Measurements from ENCODE around the gene NUDT4. TPM values are rescaled to one million over a fixed set of nuclear protein-coding genes. Genes with fewer than 3 reads are reported as not detected.
"Not testable (repeated sequence)": the region's sequence is repeated elsewhere in the genome, so short reads cannot be mapped to it uniquely, and the experiment has no call there.

The NUDT4 gene
- total RNA-seq, 2 experiments from 2014 or later = 77.9 to 85.5 TPM

DNA sequence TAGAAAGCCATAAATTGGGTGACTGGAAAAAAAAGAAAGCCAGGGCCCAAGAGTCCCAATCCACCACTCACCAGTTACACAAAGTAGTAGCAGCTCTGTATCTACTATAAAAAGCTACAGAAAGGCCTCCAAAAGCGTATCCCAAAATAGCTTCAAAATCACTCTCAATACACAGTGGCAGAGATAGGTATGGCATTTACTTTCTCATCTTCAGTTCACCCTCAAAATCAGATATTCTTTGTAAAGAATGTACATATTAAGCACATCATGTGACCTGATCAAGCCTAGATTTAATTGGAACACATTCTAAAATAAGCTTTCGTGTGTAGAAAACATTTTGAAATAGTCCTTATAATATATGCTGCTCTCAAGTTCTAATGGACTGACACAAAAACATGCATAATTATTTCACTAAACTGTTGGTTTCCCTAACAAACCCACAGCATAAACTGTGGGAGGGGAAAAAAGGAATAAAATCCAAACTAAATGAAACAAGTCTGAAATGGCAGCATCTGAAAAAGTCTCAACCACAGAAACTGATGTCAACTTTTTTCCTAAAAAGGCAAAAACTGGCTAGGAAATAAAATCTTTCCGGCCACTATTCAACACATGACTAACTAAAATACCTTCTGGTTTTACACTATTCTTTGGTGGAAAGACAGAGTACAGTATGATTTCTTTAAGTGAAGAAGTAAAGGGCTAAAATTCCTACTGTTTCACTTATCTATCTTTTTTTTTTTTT lies 38.2 kb downstream of the NUDT4 start:
- ChIA-PET CTCF (interaction anchor here (1.9 kb wide), 1 partner anchor 428 kb away, joined by 8 read pairs; no protein-coding TSS in a partner anchor), POLR2A (interaction anchor here (1.3 kb wide), 1 partner anchor 21 kb away, joined by 3 read pairs; no protein-coding TSS in a partner anchor)

DNA sequence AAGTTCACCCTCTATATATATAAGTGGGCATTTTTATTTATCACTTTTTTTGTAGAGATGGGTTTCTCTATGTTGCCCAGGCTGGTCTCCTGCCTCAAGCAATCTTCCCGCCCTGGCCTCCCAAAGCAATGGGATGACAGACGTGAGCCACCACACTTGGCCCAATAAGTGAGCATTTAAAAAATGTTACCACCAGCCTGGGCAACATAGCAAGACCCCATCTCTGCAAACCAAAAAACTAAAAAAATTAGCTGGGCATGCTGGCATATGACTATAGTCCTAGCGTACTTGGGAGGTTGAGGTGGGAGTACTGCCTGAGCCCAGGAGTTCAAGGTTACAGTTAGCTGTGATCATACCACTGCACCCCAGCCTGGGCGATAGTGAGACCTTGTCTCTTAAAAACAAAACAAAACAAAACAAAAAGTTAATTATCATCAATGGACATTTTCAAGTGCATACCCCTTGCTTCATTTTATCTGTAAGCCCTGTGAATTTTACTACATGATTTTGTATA lies 40.3 kb downstream of the NUDT4 start:
- ChIA-PET POLR2A (no interaction called here), CTCF (interaction anchor here (1.2 to 1.3 kb wide), 2 partner anchors 18 to 30 kb away, joined by 3 to 4 read pairs; no protein-coding TSS in a partner anchor)

GRCh38 chr12:93419388-93420034 lies 41.8 kb downstream of the NUDT4 start:
- POLR2A ChIA-PET = interaction anchor here (1.5 kb wide), 1 partner anchor 17 kb away, joined by 4 read pairs; no protein-coding TSS in a partner anchor
- CTCF ChIA-PET = interaction anchor here (0.5 to 2.5 kb wide), 15 partner anchors 9 to 1894 kb away, joined by 3 to 11 read pairs (median 4); no protein-coding TSS in a partner anchor

- ChIA-PET CTCF (interaction anchor here (1.1 kb wide), 1 partner anchor 432 kb away, joined by 3 read pairs; no protein-coding TSS in a partner anchor), POLR2A (interaction anchor here (0.8 kb wide), 1 partner anchor 16 kb away, joined by 3 read pairs; no protein-coding TSS in a partner anchor)
Observed at GRCh38 chr12:93422050-93422449, 44.3 kb downstream of the NUDT4 start.

DNA sequence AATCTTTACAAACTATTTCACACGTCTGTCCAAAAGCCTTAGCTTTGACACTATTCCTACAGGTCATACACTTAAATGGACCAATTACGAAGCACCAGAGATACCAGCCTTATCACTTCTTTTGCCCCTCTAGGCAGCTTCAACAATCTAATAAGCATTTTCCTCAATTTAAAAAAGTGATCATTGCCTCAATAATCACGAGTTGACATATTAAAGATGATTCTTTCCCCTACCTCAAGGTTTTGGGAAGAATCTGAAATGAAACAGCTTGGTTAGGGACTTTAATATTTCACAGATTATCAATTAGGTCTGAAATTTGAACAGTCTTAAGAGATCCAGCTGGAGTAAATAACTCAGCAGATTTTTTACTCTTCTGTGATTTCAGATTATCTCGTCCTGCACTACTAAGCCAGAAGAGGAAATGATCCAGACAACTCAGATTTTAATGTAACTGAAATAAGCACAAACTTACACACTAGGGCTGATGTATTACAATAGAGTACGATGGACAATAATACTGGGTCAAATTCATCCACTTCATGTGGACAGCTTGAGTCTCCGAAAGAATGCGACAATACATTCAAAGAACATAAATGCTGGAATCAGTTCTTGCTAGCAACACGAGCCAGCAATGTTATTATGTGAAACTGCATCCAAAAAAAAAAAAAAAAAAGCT lies 48.1 kb downstream of the NUDT4 start:
- ChIA-PET POLR2A (interaction anchor here (0.5 kb wide), 1 partner anchor 16 kb away, joined by 11 read pairs; no protein-coding TSS in a partner anchor), CTCF (no interaction called here)

- CTCF ChIA-PET = no interaction called here
- POLR2A ChIA-PET = interaction anchor here (0.5 kb wide), 1 partner anchor 16 kb away, joined by 11 read pairs; no protein-coding TSS in a partner anchor
Observed at GRCh38 chr12:93426412-93426805, 48.7 kb downstream of the NUDT4 start.

DNA sequence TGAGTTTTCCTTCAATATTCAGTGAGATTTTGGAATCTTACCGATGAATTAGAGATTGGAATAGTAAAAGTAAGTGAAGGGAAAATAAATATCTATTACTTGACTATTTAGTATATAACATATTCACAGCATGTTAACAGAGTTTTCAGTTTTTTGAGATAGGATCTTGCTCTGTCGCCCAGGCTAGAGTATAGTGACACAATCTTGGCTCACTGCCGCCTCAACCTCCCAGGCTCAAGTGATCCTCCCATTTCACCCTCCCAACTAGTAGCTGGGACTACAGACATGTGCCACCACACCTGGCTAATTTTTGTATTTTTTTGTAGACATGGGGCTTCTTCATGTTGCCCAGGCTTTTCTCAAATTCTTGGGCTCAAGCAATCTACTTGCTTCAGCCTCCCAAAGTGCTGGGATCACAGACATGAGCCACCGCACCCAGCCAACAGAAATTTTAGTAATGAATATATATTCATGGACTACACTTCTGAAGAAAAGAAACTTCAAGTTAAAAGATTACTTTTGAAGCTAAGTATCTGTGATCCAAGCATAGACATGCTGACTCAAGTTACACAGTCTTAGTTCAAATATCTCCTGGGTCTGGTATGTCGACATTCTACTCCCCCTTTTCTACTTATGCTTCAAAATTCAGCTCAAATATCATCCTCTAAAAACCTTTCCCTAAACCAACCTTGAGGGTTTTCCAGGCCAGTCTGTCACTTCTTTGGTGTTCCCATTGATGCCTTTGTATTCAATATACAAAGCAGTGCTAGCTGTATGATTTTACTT lies 50.2 kb downstream of the NUDT4 start:
- POLR2A ChIA-PET = no interaction called here
- CTCF ChIA-PET = interaction anchor here (0.7 to 1.9 kb wide), 2 partner anchors 8 to 673 kb away, joined by 4 to 7 read pairs; no protein-coding TSS in a partner anchor

DNA sequence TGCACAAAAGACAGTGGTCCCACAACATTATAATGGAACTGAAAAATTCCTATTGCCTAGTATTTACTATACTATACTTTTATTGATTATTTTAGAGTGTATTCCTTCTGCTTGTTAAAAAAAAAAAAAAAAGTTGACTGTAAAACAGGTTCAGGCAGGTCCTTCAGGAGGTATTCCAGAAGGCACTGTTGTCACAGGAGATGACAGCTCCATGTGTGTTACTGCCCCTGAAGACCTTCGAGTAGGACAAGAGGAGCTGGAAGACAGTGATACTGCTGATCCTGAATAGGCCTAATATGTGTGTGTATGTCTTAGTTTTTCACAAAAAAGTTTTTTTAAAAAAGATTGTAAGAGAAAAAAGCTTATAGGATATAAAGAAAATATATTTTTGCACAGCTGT lies 51.7 kb downstream of the NUDT4 start:
- POLR2A ChIA-PET = no interaction called here
- CTCF ChIA-PET = interaction anchor here (1.9 kb wide), 1 partner anchor 10 kb away, joined by 7 read pairs; no protein-coding TSS in a partner anchor

DNA sequence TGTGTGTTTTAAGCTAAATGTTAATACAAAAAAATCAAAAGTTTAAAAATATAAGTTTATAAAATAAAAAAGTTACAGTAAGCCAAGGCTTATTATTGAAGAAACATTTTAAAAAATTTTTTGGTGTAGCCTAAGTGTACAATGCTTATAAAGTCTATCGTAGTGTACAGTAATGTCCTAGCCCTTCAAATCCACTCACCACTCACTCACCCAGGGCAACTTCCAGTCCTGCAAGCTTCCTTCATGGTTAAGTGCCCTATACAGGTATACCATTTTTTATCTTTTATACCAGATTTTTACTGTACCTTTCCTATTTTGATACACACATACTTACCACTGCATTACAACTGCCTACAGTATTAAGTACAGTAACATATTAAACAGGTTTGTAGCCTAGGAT lies 52.1 kb downstream of the NUDT4 start:
- POLR2A ChIA-PET = no interaction called here
- CTCF ChIA-PET = interaction anchor here (1.9 kb wide), 1 partner anchor 10 kb away, joined by 7 read pairs; no protein-coding TSS in a partner anchor

DNA sequence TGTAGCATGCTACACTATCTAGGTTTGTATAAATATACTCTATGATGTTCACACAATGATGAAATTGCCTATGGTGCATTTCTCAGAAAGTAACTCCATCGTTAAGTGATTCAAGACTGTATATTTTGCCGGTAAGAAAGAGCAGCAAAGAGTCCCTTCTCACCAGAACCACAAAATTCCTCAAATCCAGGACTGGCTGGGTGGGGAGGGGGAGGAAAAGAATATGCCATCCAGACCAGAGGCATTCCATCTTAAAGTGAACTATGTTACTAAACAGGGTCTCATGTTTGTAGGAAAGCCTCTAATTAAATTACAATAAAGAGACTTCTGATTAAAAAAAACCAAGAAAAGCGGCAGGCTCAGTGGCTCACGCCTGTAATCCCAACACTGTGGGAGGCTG lies 52.6 kb downstream of the NUDT4 start:
- CTCF ChIA-PET = no interaction called here
- POLR2A ChIA-PET = no interaction called here

GRCh38 chr12:93432031-93432430 lies 54.3 kb downstream of the NUDT4 start:
- CTCF ChIA-PET = interaction anchor here (2.2 kb wide), 1 partner anchor 35 kb away, joined by 4 read pairs; no protein-coding TSS in a partner anchor
- POLR2A ChIA-PET = not testable (repeated sequence)

GRCh38 chr12:93434256-93434865 lies 56.6 kb downstream of the NUDT4 start:
- POLR2A ChIA-PET = no interaction called here
- CTCF ChIA-PET = interaction anchor here (1.2 to 1.3 kb wide), 2 partner anchors 11 to 45 kb away, joined by 3 read pairs; no protein-coding TSS in a partner anchor

GRCh38 chr12:93438266-93439050 lies 60.7 kb downstream of the NUDT4 start:
- POLR2A ChIA-PET = interaction anchor here (0.8 kb wide), 2 partner anchors 17 to 18 kb away, joined by 3 to 6 read pairs; no protein-coding TSS in a partner anchor

GRCh38 chr12:93440043-93440835 lies 62.5 kb downstream of the NUDT4 start:
- CTCF ChIA-PET = no interaction called here
- POLR2A ChIA-PET = interaction anchor here (0.7 to 1.4 kb wide), 2 partner anchors 27 to 513 kb away, joined by 3 to 5 read pairs; partner anchors contain the start of gene MRPL42

More at GRCh38 chr12:93438266-93439050, 60.7 kb downstream of the NUDT4 start:
- CTCF ChIA-PET = interaction anchor here (0.9 kb wide), 1 partner anchor 17 kb away, joined by 3 read pairs; no protein-coding TSS in a partner anchor

GRCh38 chr12:93441081-93441616 lies 63.4 kb downstream of the NUDT4 start:
- ChIA-PET POLR2A (interaction anchor here (0.7 to 1.4 kb wide), 2 partner anchors 26 to 514 kb away, joined by 3 to 5 read pairs; partner anchors contain the start of gene MRPL42), CTCF (interaction anchor here (1.7 kb wide), 1 partner anchor 26 kb away, joined by 3 read pairs; the partner anchor contains the start of gene MRPL42)
